GM12878 (cell line): ENCODE data around the gene SMG9. TPM values are rescaled to one million over a fixed set of nuclear protein-coding genes. Genes with fewer than 3 reads are reported as not detected.

ENCODE experiments used
- ATAC-seq: fragments of 200-7000 bp; cut with Tn5 transposase; 3 replicates; pipeline ENCODE4 v1.9.1; 2020; ENCODE audit warnings: mild to moderate bottlenecking, moderate library complexity
- BruUV-seq: library from RNA; stranded (reverse); fragments of 400-500 nt; replicated peaks from 2 replicates; lab custom pipeline; 2021; lab: Mats Ljungman, UMichigan
- CTCF ChIA-PET: fragments of 300-600 bp; sonication (Branson Sonifier 250); formaldehyde crosslinking; extraction: SDS; loops from one replicate; lab custom pipeline; 2021; ENCODE audit warnings: inconsistent platforms; lab: Yijun Ruan, JAX
- POLR2A ChIA-PET: fragments of 350-600 bp; formaldehyde crosslinking; extraction: SDS; loops from one replicate; lab custom pipeline; 2021; ENCODE audit warnings: inconsistent platforms; lab: Charles Lee
- RAD21 ChIA-PET: fragments of 300-600 bp; sonication (Branson Sonifier 250); formaldehyde crosslinking; loops from one replicate; lab custom pipeline; 2023; ENCODE audit warnings: antibody characterized with exemption; ENCODE audit not compliant: unreplicated experiment; lab: Charles Lee
- SMC1A ChIA-PET: fragments of 300-600 bp; sonication (Branson Sonifier 250); formaldehyde crosslinking; loops from one replicate; lab custom pipeline; 2023; ENCODE audit not compliant: unreplicated experiment, uncharacterized antibody; lab: Charles Lee
- DNase-seq: peaks from one replicate; pipeline ENCODE4 v3.0.0-alpha.2; 2011; ENCODE audit warnings: low read depth, low spot score
- FAIRE-seq: peaks from 3 replicates; lab custom pipeline; 2011; peaks lifted over from hg19 to GRCh38; lab: Jason Lieb, UNC
- H2AFZ ChIP-seq: 2 replicates; pipeline ENCODE4 v1.6.0; 2011; ENCODE audit warnings: low read depth, low read length, control low read depth; ENCODE audit not compliant: control insufficient read depth
- H3K27ac ChIP-seq: 2 replicates; pipeline ENCODE4 v1.5.1; 2011; ENCODE audit warnings: control low read depth; ENCODE audit not compliant: control insufficient read depth, insufficient read depth
- H3K27me3 ChIP-seq, 2 experiments: replicated peaks in 1 of 2; 2 replicates each; pipeline versions ENCODE4 v1.6.0 to v1.6.1; 2011; ENCODE audit warnings: low read length in 1 of 2; ENCODE audit not compliant: control insufficient read depth in 2 of 2, insufficient read depth in 2 of 2
- H3K36me3 ChIP-seq, 2 experiments: 2 replicates each; pipeline ENCODE4 v1.5.1; 2011; ENCODE audit warnings: low read length in 1 of 2; ENCODE audit not compliant: control insufficient read depth in 2 of 2, insufficient read depth in 2 of 2
- H3K4me1 ChIP-seq: 2 replicates; pipeline ENCODE4 v1.6.1; 2011; ENCODE audit warnings: mild to moderate bottlenecking, low read length, moderate library complexity, mixed read lengths; ENCODE audit not compliant: control insufficient read depth, insufficient read depth
- H3K4me2 ChIP-seq: 2 replicates; pipeline ENCODE4 v1.6.0; 2011; ENCODE audit warnings: control low read depth; ENCODE audit not compliant: control insufficient read depth, insufficient read depth
- H3K4me3 ChIP-seq: fragments of 200-600 bp; sonication (generic); 2 replicates; pipeline ENCODE4 v1.5.1; 2016
- H3K79me2 ChIP-seq: 2 replicates; pipeline ENCODE4 v1.6.0; 2011; ENCODE audit warnings: low read length; ENCODE audit not compliant: control insufficient read depth, insufficient read depth
- H3K9ac ChIP-seq: 2 replicates; pipeline ENCODE4 v1.8.0; 2011; ENCODE audit warnings: low read length, control low read depth, mixed read lengths; ENCODE audit not compliant: control insufficient read depth, insufficient read depth
- H3K9me3 ChIP-seq: replicated peaks from 3 replicates; pipeline ENCODE4 v1.5.1; 2011; ENCODE audit warnings: mild to moderate bottlenecking, low read length; ENCODE audit not compliant: control insufficient read depth, insufficient read depth
- H4K20me1 ChIP-seq: 2 replicates; pipeline ENCODE4 v1.6.0; 2011; ENCODE audit not compliant: control insufficient read depth, insufficient read depth
- HDGF ChIP-seq: fragments of 450-650 bp; IDR thresholded peaks from 2 replicates; pipeline ENCODE4 v1.6.1; 2016; ENCODE audit warnings: antibody characterized with exemption
- IKZF2 ChIP-seq, 2 experiments: fragments of 450-650 bp; IDR thresholded peaks; 2 replicates each; pipeline ENCODE4 v1.6.1; 2017; ENCODE audit warnings: mild to moderate bottlenecking in 2 of 2, moderate library complexity in 2 of 2
- MTA3 ChIP-seq: IDR thresholded peaks from 2 replicates; pipeline ENCODE4 v1.6.1; 2012; ENCODE audit warnings: low read length, inconsistent platforms, borderline replicate concordance
- NBN ChIP-seq: fragments of 450-650 bp; IDR thresholded peaks from 2 replicates; pipeline ENCODE4 v1.6.1; 2016
- NR2F1 ChIP-seq: fragments of 450-650 bp; conservative IDR thresholded peaks from 2 replicates; pipeline ENCODE4 v1.6.1; 2017; ENCODE audit warnings: mild to moderate bottlenecking
- SMARCA5 ChIP-seq: fragments of 450-650 bp; IDR thresholded peaks from 2 replicates; pipeline ENCODE4 v1.6.1; 2017; ENCODE audit warnings: mild to moderate bottlenecking
- ZBED1 ChIP-seq: IDR thresholded peaks from 2 replicates; pipeline ENCODE4 v1.6.1; 2016; ENCODE audit warnings: borderline replicate concordance
- ZNF217 ChIP-seq: fragments of 450-650 bp; IDR thresholded peaks from 2 replicates; pipeline ENCODE4 v1.6.1; 2017; ENCODE audit warnings: antibody characterized with exemption, mild to moderate bottlenecking
- WGBS: methylation state at CpG from one replicate; pipeline ENCODE4 v1.1.6; 2016; ENCODE audit warnings: low lambda C conversion rate; ENCODE audit not compliant: insufficient replicate concordance, insufficient coverage; ENCODE audit errors: missing lambda C conversion rate; 5-methylcytosine and 5-hydroxymethylcytosine counted together
- in situ Hi-C: fragments of 300-500 bp; cut with MboI; formaldehyde crosslinking; loops from 9 replicates; pipeline ENCODE4 v1.14.3; 2018; ENCODE audit warnings: mixed read lengths
- intact Hi-C: fragments of 100-400 bp; cut with micrococcal nuclease; formaldehyde crosslinking; loops from one replicate; pipeline ENCODE4 v1.14.2; 2022; ENCODE audit not compliant: unreplicated experiment
- polyA plus RNA-seq, 11 experiments: library from polyadenylated mRNA; depleted of rRNA in 4 of 11; unstranded in 6 of 11; stranded (reverse) in 5 of 11; fragments of >200 nt; fragmentation: Nextera tagmentation in 4 of 11; fragmentation: Illumina TruSeq in 1 of 11; extraction: Ambion mirVana in 4 of 11; extraction: Trizol in 1 of 11; gene quantifications; 1 replicate in 1 of 11; 2 replicates in 10 of 11; pipeline versions ENCODE4 v1.2.1 to v1.2.3, GENCODE V29; 2011 to 2016; ENCODE audit warnings: inconsistent platforms in 2 of 11, missing spikeins in 2 of 11, low read depth in 1 of 11
- total RNA-seq, 4 experiments: library from RNA; depleted of rRNA in 3 of 4; stranded (reverse); fragments of >200 nt in 3 of 4; fragmentation: Illumina TruSeq in 1 of 4; extraction: Trizol in 1 of 4; gene quantifications; 2 replicates each; pipeline versions ENCODE4 v1.2.1 to v1.2.3, GENCODE V29; 2013 to 2021
- TF ChIP-seq, protein P1 (sequence below): fragments of 450-650 bp; IDR thresholded peaks from 2 replicates; pipeline ENCODE4 v1.6.1; 2016; ENCODE audit warnings: mild to moderate bottlenecking

The SMG9 gene
- total and polyA plus RNA-seq, 10 of the 15 experiments (the other 5 are each of a cell fraction or from before 2014, with no cell fraction given): 0.69 to 52.2 (median 28.1) TPM

DNA sequence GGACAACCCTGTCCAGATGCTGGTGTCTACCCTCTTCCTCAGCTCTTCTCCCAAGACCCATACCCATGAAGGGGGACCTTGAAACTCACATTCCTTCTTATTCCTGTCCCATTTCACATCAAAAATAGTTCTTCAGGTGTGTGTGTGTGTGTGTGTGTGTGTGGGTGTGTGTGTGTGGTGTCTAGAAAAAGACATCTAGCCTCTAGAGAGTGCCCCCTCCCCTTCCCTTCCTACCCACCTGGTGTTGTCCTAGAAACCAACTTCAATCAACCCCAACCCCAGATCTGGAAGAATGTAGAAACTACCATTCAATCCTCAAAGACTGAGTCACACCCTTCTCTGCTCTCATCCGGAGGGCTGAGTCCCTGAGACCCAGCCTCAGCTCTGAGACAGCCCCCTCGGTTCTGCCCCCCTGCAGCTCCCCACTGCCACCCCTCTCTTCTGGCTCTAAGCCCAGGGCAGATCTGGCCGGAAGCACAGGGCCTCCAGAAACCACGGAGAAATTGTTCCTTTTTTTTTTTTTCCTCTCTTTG lies 22.5 kb upstream of the SMG9 start (continued):
- TF ChIP-seq NBN (0 out of 2 replicates have a peak, but pooled peaks have one; percentile 21), IKZF2 (IDR thresholded peaks at IDR 0.05) (0 out of 4 replicates have a peak, but pooled peaks of 1 of the 2 experiments have one; percentile 3), NR2F1 (no peak), SMARCA5 (peak; percentile 70; the same call in 1 of the 2 replicates), ZBED1 (no peak), MTA3 (0 out of 2 replicates have a peak, but pooled peaks have one; percentile 54)
- TF ChIP-seq, protein P1, sequence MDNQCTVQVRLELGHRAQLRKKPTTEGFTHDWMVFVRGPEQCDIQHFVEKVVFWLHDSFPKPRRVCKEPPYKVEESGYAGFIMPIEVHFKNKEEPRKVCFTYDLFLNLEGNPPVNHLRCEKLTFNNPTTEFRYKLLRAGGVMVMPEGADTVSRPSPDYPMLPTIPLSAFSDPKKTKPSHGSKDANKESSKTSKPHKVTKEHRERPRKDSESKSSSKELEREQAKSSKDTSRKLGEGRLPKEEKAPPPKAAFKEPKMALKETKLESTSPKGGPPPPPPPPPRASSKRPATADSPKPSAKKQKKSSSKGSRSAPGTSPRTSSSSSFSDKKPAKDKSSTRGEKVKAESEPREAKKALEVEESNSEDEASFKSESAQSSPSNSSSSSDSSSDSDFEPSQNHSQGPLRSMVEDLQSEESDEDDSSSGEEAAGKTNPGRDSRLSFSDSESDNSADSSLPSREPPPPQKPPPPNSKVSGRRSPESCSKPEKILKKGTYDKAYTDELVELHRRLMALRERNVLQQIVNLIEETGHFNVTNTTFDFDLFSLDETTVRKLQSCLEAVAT: peak; percentile 74
- TF ChIP-seq, all 136 proteins: peak for 13

DNA sequence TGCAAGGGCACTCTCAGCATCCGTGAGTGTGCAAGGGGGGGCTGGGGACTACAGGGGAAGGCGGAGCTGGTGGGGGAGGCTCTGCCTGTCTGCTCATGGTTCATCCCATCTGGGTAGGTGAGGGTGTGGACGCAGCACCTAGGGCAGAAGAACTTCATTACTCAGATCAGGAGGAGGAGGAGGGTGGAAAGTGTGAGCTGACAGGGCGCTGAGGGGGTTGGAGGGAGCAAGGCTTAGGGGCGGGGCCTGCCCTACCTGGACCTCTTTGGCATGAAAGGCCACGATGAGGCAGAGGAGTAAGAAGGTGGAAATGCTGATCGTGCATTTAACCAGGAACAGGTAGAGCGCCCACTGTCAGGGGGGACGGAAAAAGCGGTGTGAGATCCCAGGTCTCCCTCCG lies 21.5 kb upstream of the SMG9 start:
- ATAC-seq: peak; percentile 29
- TF ChIP-seq HDGF: peak; percentile 70; the same call in 1 of the 2 replicates
- no peak for TF ChIP-seq ZNF217
- TF ChIP-seq, all 136 proteins: peak for 1
- FAIRE-seq: no peak
- ChIA-PET POLR2A (interaction anchor here (0.7 to 8.4 kb wide), 5 partner anchors 16 to 1219 kb away, joined by 3 to 389 read pairs (median 13); partner anchors contain the start of gene SMG9), RAD21 (interaction anchor here (1.3 to 7.4 kb wide), 5 partner anchors 11 to 107 kb away, joined by 4 to 148 read pairs (median 117); partner anchors contain the start of genes PLAUR, SMG9 and ZNF283), SMC1A (interaction anchor here (1.5 to 8.3 kb wide), 4 partner anchors 16 to 107 kb away, joined by 5 to 325 read pairs (median 56); partner anchors contain the start of genes PLAUR and SMG9), CTCF (interaction anchor here (0.7 to 9.2 kb wide), 7 partner anchors 8 to 108 kb away, joined by 3 to 324 read pairs (median 6); partner anchors contain the start of gene SMG9)
- Histone ChIP-seq H4K20me1 (no peaks in the 10 kb centered on the region), H3K27ac (peak overlapping the region; percentile 95), H3K4me3 (peak overlapping the region; percentile 100; the same call in 1 of the 2 replicates), H2AFZ (no peak overlapping the region), H3K79me2 (peaks cover 62% of the 10 kb centered on the region), H3K9me3 (no peaks in the 10 kb centered on the region), H3K36me3 (peaks cover 17 to 23% of the 10 kb centered on the region in 2 experiments), H3K9ac (peak overlapping the region; percentile 64), H3K4me1 (peaks cover 34% of the 10 kb centered on the region), H3K4me2 (peak overlapping the region; percentile 96), H3K27me3 (no peaks in the 10 kb centered on the region)
- no peak for DNase-seq
- 28% methylated on average over 11 of the region's 11 CpGs for WGBS
- in situ Hi-C loops: no loop called here
- intact Hi-C loops: no loop called here
- BruUV-seq: no TSS peak
